CD4-positive, alpha-beta memory T cell (primary cell): Measurements from ENCODE around the gene TMPRSS2. TPM values are rescaled to one million over a fixed set of nuclear protein-coding genes. Genes with fewer than 3 reads are reported as not detected.
A peak's percentile ranks its signal among the peaks of the same experiment; 100 is the strongest.

ENCODE experiments used
- CTCF ChIA-PET: fragments of 350-600 bp; sonication (Branson Sonifier 250); formaldehyde crosslinking; loops from one replicate; lab custom pipeline; 2021; ENCODE audit warnings: inconsistent platforms; ENCODE audit not compliant: partially characterized antibody; lab: Charles Lee
- POLR2A ChIA-PET: fragments of 350-600 bp; sonication (Branson Sonifier 250); formaldehyde crosslinking; loops from one replicate; lab custom pipeline; 2021; ENCODE audit not compliant: partially characterized antibody; lab: Charles Lee
- DNase-seq, 5 donors: peaks; one replicate each; pipeline versions ENCODE4 v3.0.0 to v3.0.0-alpha.2; 2020 to 2022; ENCODE audit warnings: mixed read lengths in 1 of 5
- H3K27ac ChIP-seq: one replicate; pipeline ENCODE4 v1.7.0; 2013; ENCODE audit warnings: low read depth, low read length
- H3K27me3 ChIP-seq: 2 replicates; pipeline ENCODE4 v1.7.0; 2013; ENCODE audit warnings: mild to moderate bottlenecking, low read length, moderate library complexity; ENCODE audit not compliant: insufficient read depth
- H3K36me3 ChIP-seq: 2 replicates; pipeline ENCODE4 v1.7.0; 2013; ENCODE audit warnings: mild to moderate bottlenecking, low read length, moderate library complexity; ENCODE audit not compliant: insufficient read depth
- H3K4me1 ChIP-seq: 2 replicates; pipeline ENCODE4 v1.7.0; 2013; ENCODE audit warnings: mild to moderate bottlenecking, low read length, moderate library complexity; ENCODE audit not compliant: insufficient read depth
- H3K4me3 ChIP-seq, 2 donors: one replicate each; pipeline ENCODE4 v1.7.0; 2013; ENCODE audit warnings: low read length in 2 of 2, mild to moderate bottlenecking in 1 of 2
- H3K9me3 ChIP-seq, 2 donors: one replicate each; pipeline ENCODE4 v1.7.0; 2013; ENCODE audit warnings: low read length in 2 of 2, control low read depth in 1 of 2; ENCODE audit not compliant: control insufficient read depth in 1 of 2
- H3K27ac Mint-ChIP-seq, 7 donors: one replicate each; pipeline ENCODE4 v1.8.0; 2020 to 2021; ENCODE audit warnings: mixed read lengths in 7 of 7, mild to moderate bottlenecking in 6 of 7, inconsistent platforms in 3 of 7, moderate library complexity in 3 of 7
- H3K27me3 Mint-ChIP-seq, 2 donors: one replicate each; pipeline ENCODE4 v1.8.0; 2020 to 2021; ENCODE audit warnings: mixed read lengths in 2 of 2
- H3K36me3 Mint-ChIP-seq, 2 donors: one replicate each; pipeline ENCODE4 v1.8.0; 2020 to 2021; ENCODE audit warnings: mixed read lengths in 2 of 2, inconsistent platforms in 1 of 2, mild to moderate bottlenecking in 1 of 2
- H3K4me1 Mint-ChIP-seq, 4 donors: one replicate each; pipeline ENCODE4 v1.8.0; 2020 to 2021; ENCODE audit warnings: mixed read lengths in 4 of 4, mild to moderate bottlenecking in 1 of 4
- H3K4me3 Mint-ChIP-seq, 8 donors: one replicate each; pipeline ENCODE4 v1.8.0; 2020 to 2021; ENCODE audit warnings: mixed read lengths in 8 of 8, mild to moderate bottlenecking in 7 of 8, moderate library complexity in 6 of 8, inconsistent platforms in 3 of 8
- H3K9me3 Mint-ChIP-seq, 8 donors: one replicate each; pipeline ENCODE4 v1.8.0; 2020 to 2021; ENCODE audit warnings: mixed read lengths in 8 of 8, mild to moderate bottlenecking in 5 of 8, inconsistent platforms in 3 of 8, moderate library complexity in 1 of 8
- intact Hi-C: fragments of 100-400 bp; cut with micrococcal nuclease; formaldehyde crosslinking; loops from one replicate; pipeline ENCODE4 v1.15.1; 2023
- polyA plus RNA-seq, 2 donors: library from polyadenylated mRNA; unstranded; fragments of 300-500 nt; fragmentation: Illumina TruSeq; gene quantifications; one replicate each; pipeline ENCODE4 v1.2.3, GENCODE V29; 2021
- total RNA-seq, 2 experiments: library from RNA; stranded (reverse); gene quantifications; one replicate each; pipeline ENCODE4 v1.2.3, GENCODE V29; 2021

TMPRSS2 gene
- total and polyA plus RNA-seq, 4 experiments from 2014 or later: not detected

DNA sequence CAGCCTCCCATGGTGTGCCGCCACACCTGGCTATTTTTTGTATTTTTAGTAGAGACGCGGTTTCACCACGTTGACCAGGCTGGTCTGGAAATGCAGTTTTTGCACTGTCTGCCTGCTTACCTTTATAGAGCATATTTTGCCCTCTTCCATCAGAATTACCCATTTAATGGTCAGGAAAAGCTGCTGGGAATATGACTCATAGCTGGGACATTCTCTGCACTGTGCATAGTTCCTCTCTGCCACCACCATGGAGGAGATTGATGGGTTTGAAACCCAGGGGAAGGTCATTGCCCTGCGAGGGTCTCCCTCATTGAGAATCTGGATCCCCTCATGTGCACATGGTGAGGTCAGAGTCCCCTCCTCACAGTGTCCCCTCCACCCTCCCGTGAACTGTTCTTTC is 49.8 kb downstream of the TMPRSS2 start:
- Histone ChIP-seq H3K27me3 (no peaks in the 10 kb centered on the region), H3K4me1 (no peaks in the 10 kb centered on the region), H3K9me3 (no peaks in the 10 kb centered on the region), H3K36me3 (peaks cover 41% of the 10 kb centered on the region), H3K4me3 (no peak overlapping the region), H3K27ac (no peak overlapping the region)
- ChIA-PET POLR2A (no interaction called here), CTCF (interaction anchor here (1.4 to 7.2 kb wide), 2 partner anchors 32 to 175 kb away, joined by 3 to 168 read pairs; partner anchors contain the start of gene MX1)
- peak overlapping the region in 1 of 7 donors; percentile 15 for H3K27ac Mint-ChIP-seq
- H3K4me3 Mint-ChIP-seq: no peak overlapping the region
- DNase-seq: no peak
- H3K4me1 Mint-ChIP-seq: peaks cover 0 to 9% (median 6%) of the 10 kb centered on the region in 4 donors
- peaks cover 28 to 69% of the 10 kb centered on the region in 2 donors for H3K36me3 Mint-ChIP-seq
- intact Hi-C loops: no loop called here
- no peaks in the 10 kb centered on the region for H3K27me3 Mint-ChIP-seq
- peaks cover 0 to 3% (median 0%) of the 10 kb centered on the region in 8 donors for H3K9me3 Mint-ChIP-seq

DNA sequence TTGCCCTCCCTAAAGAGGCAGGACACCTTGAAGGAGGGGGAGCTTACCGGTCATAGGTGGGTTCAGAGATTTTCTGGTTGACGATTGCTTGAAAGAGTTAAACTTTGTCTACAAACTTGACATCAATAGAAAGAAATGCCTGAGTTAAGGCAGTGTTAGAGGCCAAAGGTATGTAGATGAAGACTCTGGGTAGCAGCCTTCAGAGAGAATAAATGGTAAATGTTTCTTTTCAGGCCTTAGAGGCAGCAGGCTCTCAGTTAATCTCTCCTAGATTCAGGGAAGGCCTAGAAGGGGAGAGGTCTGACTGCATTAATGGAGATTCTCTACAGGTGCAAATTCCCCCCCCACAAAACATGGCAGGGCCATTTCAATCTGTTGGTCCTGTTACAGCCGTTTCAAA is 54.2 kb downstream of the TMPRSS2 start:
- Mint-ChIP-seq H3K4me3 (no peak overlapping the region), H3K9me3 (no peaks in the 10 kb centered on the region), H3K36me3 (peaks cover 55 to 86% of the 10 kb centered on the region in 2 donors), H3K4me1 (peaks cover 0 to 2% (median 0%) of the 10 kb centered on the region in 4 donors), H3K27ac (peak overlapping the region in 4 of 7 donors; percentile 1 to 32 (median 22)), H3K27me3 (no peaks in the 10 kb centered on the region)
- Histone ChIP-seq H3K27me3 (no peaks in the 10 kb centered on the region), H3K36me3 (peaks cover 56% of the 10 kb centered on the region), H3K4me3 (no peak overlapping the region), H3K9me3 (no peaks in the 10 kb centered on the region), H3K4me1 (no peaks in the 10 kb centered on the region), H3K27ac (no peak overlapping the region)
- CTCF ChIA-PET: interaction anchor here (7.2 kb wide), 1 partner anchor 170 kb away, joined by 168 read pairs; no protein-coding TSS in a partner anchor
- intact Hi-C loops: no loop called here
- POLR2A ChIA-PET: no interaction called here
- DNase-seq: no peak

DNA sequence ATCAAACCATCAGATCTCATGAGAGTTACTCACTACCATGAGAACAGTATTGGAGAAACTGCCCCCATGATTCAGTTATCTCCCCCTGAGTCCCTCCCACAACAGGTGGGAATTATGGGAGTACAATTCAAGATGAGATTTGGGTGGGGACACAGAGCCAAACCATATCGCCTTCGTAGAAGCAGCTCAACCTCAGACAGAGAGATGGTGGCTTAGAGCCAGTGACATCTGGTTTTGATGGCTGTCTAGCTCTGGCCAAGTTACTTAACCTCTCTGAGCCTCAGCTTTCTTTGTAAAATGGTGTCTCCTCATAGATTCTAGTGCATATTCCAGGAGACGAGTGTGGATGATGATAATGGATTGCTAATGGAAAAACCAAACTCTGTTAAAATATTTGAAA is 54.8 kb downstream of the TMPRSS2 start:
- H3K27ac Mint-ChIP-seq: peak overlapping the region in 4 of 7 donors; percentile 1 to 57 (median 26)

DNA sequence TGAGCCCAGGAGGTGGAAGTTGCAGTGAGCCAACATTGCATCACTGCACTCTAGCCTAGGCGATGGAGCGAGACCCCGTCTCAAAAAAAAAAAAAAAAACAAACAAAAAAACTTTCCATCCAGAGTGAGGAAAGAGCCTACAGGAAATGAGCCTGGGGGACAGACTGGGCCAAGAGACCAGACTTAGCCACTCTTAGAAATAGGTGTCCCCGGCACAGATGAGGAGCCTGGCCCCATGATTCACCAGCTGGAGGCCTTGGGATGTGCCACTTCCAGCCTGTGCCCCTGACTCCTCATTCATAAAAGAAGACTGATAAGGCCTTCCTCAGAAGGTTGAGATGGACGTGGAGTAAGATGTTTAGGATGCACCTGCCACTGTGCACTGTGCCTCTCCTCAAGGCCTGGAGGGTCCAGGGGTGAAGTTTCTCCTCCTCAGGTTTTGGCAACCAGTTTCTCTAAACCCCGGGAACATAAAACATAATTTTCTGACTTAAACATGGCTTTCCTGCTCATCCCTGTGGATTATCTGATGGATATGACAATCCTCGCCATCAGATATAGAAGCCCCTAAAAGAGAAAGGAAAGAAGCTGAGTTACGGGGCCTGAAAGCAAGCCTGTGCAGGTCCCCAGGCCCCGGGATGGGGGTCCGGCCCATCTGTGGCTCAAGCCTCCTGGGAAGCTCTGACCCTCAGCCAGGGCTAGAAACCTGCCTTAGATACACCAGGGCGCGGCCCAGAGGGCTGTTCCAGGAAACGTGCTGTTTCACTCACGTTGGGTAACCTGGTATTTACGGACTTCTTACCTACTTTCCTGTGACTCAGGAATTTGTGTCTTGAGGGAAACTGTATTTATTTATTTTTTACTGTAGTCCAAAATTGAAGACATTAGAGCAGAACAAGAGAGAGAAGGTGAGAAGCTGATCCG is 55.9 kb downstream of the TMPRSS2 start:
- Histone ChIP-seq H3K4me1 (no peaks in the 10 kb centered on the region), H3K27me3 (no peaks in the 10 kb centered on the region), H3K4me3 (no peak overlapping the region), H3K9me3 (no peaks in the 10 kb centered on the region), H3K27ac (no peak overlapping the region), H3K36me3 (peaks cover 53% of the 10 kb centered on the region)
- POLR2A ChIA-PET: no interaction called here
- Mint-ChIP-seq H3K4me3 (no peak overlapping the region), H3K36me3 (peaks cover 66 to 84% of the 10 kb centered on the region in 2 donors), H3K27me3 (no peaks in the 10 kb centered on the region), H3K27ac (peak overlapping the region in 4 of 7 donors; percentile 42 to 61 (median 59)), H3K9me3 (no peaks in the 10 kb centered on the region), H3K4me1 (peaks cover 0 to 2% (median 0%) of the 10 kb centered on the region in 4 donors)
- CTCF ChIA-PET: interaction anchor here (1.4 kb wide), 1 partner anchor 168 kb away, joined by 6 read pairs; no protein-coding TSS in a partner anchor
- intact Hi-C loops: no loop called here
- no peak for DNase-seq

More for the DNA sequence above, 54.8 kb downstream of the TMPRSS2 start:
- H3K9me3 Mint-ChIP-seq: no peaks in the 10 kb centered on the region
- H3K27me3 ChIP-seq: no peaks in the 10 kb centered on the region
- intact Hi-C loops: no loop called here
- POLR2A ChIA-PET: no interaction called here
- peaks cover 57 to 84% of the 10 kb centered on the region in 2 donors for H3K36me3 Mint-ChIP-seq
- no peak for DNase-seq
- peaks cover 51% of the 10 kb centered on the region for H3K36me3 ChIP-seq
- no peak overlapping the region for H3K27ac ChIP-seq
- no peaks in the 10 kb centered on the region for H3K27me3 Mint-ChIP-seq
- H3K4me1 ChIP-seq: no peaks in the 10 kb centered on the region
- H3K9me3 ChIP-seq: no peaks in the 10 kb centered on the region
- H3K4me3 Mint-ChIP-seq: no peak overlapping the region
- no peak overlapping the region for H3K4me3 ChIP-seq
- CTCF ChIA-PET: interaction anchor here (1.4 kb wide), 1 partner anchor 170 kb away, joined by 6 read pairs; no protein-coding TSS in a partner anchor
- H3K4me1 Mint-ChIP-seq: peaks cover 0 to 2% (median 0%) of the 10 kb centered on the region in 4 donors

DNA sequence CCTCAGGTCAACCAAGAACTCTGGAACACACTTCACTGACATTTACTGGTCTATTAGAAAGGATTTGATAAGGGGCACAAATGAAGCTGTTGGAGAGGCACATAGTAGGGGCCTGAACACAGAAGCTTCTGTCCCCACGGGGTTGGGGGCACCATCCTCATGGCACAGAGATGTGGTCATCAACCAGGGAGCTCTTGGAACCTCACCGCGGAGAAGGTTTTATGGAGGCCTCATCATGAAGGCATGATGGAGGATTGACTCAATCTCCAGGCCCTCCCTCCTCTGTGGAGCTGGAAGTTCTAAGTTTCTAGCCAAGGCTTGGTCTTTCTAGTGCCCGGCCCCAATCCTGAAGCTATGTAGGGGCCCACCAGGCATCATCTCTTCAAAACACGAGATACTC is 58.3 kb downstream of the TMPRSS2 start:
- no peak overlapping the region for H3K4me3 ChIP-seq
- H3K36me3 ChIP-seq: peaks cover 59% of the 10 kb centered on the region
- DNase-seq: no peak
- Mint-ChIP-seq H3K27me3 (no peaks in the 10 kb centered on the region), H3K4me1 (peaks cover 0 to 2% (median 0%) of the 10 kb centered on the region in 4 donors), H3K4me3 (no peak overlapping the region), H3K27ac (peak overlapping the region in 1 of 7 donors; percentile 12), H3K9me3 (no peaks in the 10 kb centered on the region), H3K36me3 (peaks cover 76 to 87% of the 10 kb centered on the region in 2 donors)
- POLR2A ChIA-PET: interaction anchor here (1.3 kb wide), 1 partner anchor 22 kb away, joined by 3 read pairs; no protein-coding TSS in a partner anchor
- no peaks in the 10 kb centered on the region for H3K9me3 ChIP-seq
- no peaks in the 10 kb centered on the region for H3K4me1 ChIP-seq
- CTCF ChIA-PET: interaction anchor here (1.4 to 2.1 kb wide), 2 partner anchors 163 to 166 kb away, joined by 3 to 5 read pairs; no protein-coding TSS in a partner anchor
- H3K27me3 ChIP-seq: no peaks in the 10 kb centered on the region
- intact Hi-C loops: no loop called here
- no peak overlapping the region for H3K27ac ChIP-seq

DNA sequence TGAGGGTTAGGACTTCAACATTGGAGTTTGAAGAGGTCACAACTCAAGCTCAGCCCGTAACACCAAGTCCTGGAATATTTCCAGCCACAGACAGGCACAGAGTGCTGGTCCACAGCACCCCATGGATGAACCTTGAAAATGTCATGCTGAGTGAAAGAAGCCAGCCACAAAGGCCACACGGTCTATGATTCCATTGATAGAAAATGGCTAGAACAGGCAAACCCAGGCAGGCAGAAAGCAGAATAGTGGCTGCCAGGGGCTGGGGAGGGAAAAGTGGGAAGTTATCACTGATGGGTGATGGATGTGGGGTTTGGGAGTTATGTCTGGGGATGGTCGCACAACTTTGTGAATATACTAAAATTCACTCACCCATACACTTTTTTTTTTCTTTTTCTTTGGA is 60.6 kb downstream of the TMPRSS2 start:
- Mint-ChIP-seq H3K9me3 (no peaks in the 10 kb centered on the region), H3K4me1 (no peaks in the 10 kb centered on the region), H3K4me3 (no peak overlapping the region), H3K27ac (peak overlapping the region in 2 of 7 donors; percentile 32 to 50), H3K36me3 (peaks cover 77 to 86% of the 10 kb centered on the region in 2 donors), H3K27me3 (no peaks in the 10 kb centered on the region)
- Histone ChIP-seq H3K9me3 (no peaks in the 10 kb centered on the region), H3K4me3 (no peak overlapping the region), H3K4me1 (no peaks in the 10 kb centered on the region), H3K27me3 (no peaks in the 10 kb centered on the region), H3K27ac (no peak overlapping the region), H3K36me3 (peaks cover 58% of the 10 kb centered on the region)
- DNase-seq: no peak
- ChIA-PET POLR2A (no interaction called here), CTCF (no interaction called here)
- intact Hi-C loops: no loop called here

DNA sequence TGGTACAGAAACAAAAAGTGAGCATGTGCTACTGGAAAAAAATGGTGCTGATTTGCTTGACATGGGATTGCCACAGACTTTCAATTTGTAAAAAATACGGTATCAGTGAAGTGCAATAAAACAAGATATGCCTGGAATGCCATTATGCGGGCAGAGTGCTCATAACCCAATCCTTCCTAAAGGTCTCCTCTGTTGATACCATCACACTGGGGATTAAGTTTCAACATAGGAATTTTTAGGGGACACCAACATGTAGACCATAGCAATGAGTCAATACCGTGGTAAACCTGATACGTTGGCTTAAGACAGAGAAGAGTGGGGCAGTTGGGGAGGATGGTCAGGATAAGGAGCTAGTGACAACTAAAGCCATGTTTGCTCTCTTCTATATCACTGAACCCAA is 61.4 kb downstream of the TMPRSS2 start:
- Histone ChIP-seq H3K27ac (no peak overlapping the region), H3K4me1 (no peaks in the 10 kb centered on the region), H3K9me3 (no peaks in the 10 kb centered on the region), H3K27me3 (no peaks in the 10 kb centered on the region), H3K36me3 (peaks cover 62% of the 10 kb centered on the region), H3K4me3 (no peak overlapping the region)
- peaks cover 80 to 88% of the 10 kb centered on the region in 2 donors for H3K36me3 Mint-ChIP-seq
- POLR2A ChIA-PET: no interaction called here
- intact Hi-C loops: no loop called here
- H3K27ac Mint-ChIP-seq: peak overlapping the region in 2 of 7 donors; percentile 32 to 62
- no peaks in the 10 kb centered on the region for H3K4me1 Mint-ChIP-seq
- no peaks in the 10 kb centered on the region for H3K27me3 Mint-ChIP-seq
- CTCF ChIA-PET: no interaction called here
- H3K4me3 Mint-ChIP-seq: no peak overlapping the region
- no peak for DNase-seq
- H3K9me3 Mint-ChIP-seq: no peaks in the 10 kb centered on the region
